Natural killer cell (primary cell): ENCODE results near the gene GDA. TPM values are rescaled to one million over a fixed set of nuclear protein-coding genes. Genes with fewer than 3 reads are reported as not detected.

Experiments used
- ATAC-seq, 3 donors: fragments of 150-1000 bp in 2 of 3; fragments of 200-7000 bp in 1 of 3; cut with Tn5 transposase; 1 replicate in 1 of 3; 2 replicates in 2 of 3; pipeline ENCODE4 v1.10.0; 2021; ENCODE audit warnings: mild to moderate bottlenecking in 2 of 3, moderate library complexity in 2 of 3
- DNase-seq, 2 donors: peaks; one replicate each; pipeline versions ENCODE4 v3.0.0 to v3.0.0-alpha.2; 2013 to 2021; ENCODE audit warnings: mixed read lengths in 1 of 2
- H3K27ac ChIP-seq: one replicate; pipeline ENCODE4 v1.5.1; 2013; ENCODE audit warnings: mild to moderate bottlenecking, low read length
- H3K27me3 ChIP-seq: one replicate; pipeline ENCODE4 v1.6.1; 2013; ENCODE audit warnings: low read length; ENCODE audit not compliant: control insufficient read depth, insufficient read depth
- H3K36me3 ChIP-seq: one replicate; pipeline ENCODE4 v1.6.1; 2013; ENCODE audit warnings: low read length; ENCODE audit not compliant: control insufficient read depth, insufficient read depth
- H3K4me1 ChIP-seq: one replicate; pipeline ENCODE4 v1.6.1; 2013; ENCODE audit warnings: low read length; ENCODE audit not compliant: control insufficient read depth, insufficient read depth
- H3K4me3 ChIP-seq: one replicate; pipeline ENCODE4 v1.5.1; 2013; ENCODE audit warnings: low read length
- H3K9me3 ChIP-seq: one replicate; pipeline ENCODE4 v1.6.1; 2013; ENCODE audit warnings: low read length; ENCODE audit not compliant: control insufficient read depth, insufficient read depth
- H3K27ac Mint-ChIP-seq, 2 donors: one replicate each; pipeline ENCODE4 v1.8.0; 2022; ENCODE audit warnings: mild to moderate bottlenecking in 2 of 2, mixed read lengths in 2 of 2, moderate library complexity in 1 of 2
- H3K27me3 Mint-ChIP-seq, 2 donors: one replicate each; pipeline ENCODE4 v1.8.0; 2022; ENCODE audit warnings: low read depth in 2 of 2, mixed read lengths in 2 of 2
- H3K36me3 Mint-ChIP-seq: one replicate; pipeline ENCODE4 v1.8.0; 2022; ENCODE audit warnings: mixed read lengths
- H3K4me1 Mint-ChIP-seq, 2 donors: one replicate each; pipeline ENCODE4 v1.8.0; 2022; ENCODE audit warnings: mixed read lengths in 2 of 2
- H3K4me3 Mint-ChIP-seq: one replicate; pipeline ENCODE4 v1.8.0; 2022; ENCODE audit warnings: mild to moderate bottlenecking, moderate library complexity, mixed read lengths
- H3K9me3 Mint-ChIP-seq, 2 donors: one replicate each; pipeline ENCODE4 v1.8.0; 2022; ENCODE audit warnings: mixed read lengths in 2 of 2
- CTCF ChIP-seq: fragments of 200-600 bp; IDR thresholded peaks from one replicate; pipeline ENCODE4 v1.8.0; 2022; ENCODE audit warnings: antibody characterized with exemption
- WGBS: methylation state at CpG from one replicate; pipeline ENCODE4 v1.1.7; 2013; ENCODE audit warnings: missing lambda C conversion rate; ENCODE audit not compliant: insufficient coverage; 5-methylcytosine and 5-hydroxymethylcytosine counted together
- intact Hi-C: fragments of 100-400 bp; cut with micrococcal nuclease; formaldehyde crosslinking; loops from one replicate; pipeline ENCODE4 v1.14.2; 2022
- total RNA-seq, 4 donors: library from RNA; stranded (reverse); fragments of 120-200 nt in 1 of 4; gene quantifications; one replicate each; pipeline versions ENCODE4 v1.2.3 to v1.2.4, GENCODE V29; 2013 to 2022

Gene GDA
- total RNA-seq, 3 donors from 2014 or later (not counting 1 experiment from before 2014, with no cell fraction given): not detected

- Mint-ChIP-seq H3K27ac (no peak overlapping the region), H3K4me1 (no peaks in the 10 kb centered on the region), H3K27me3 (peaks cover 9 to 22% of the 10 kb centered on the region in 2 donors), H3K36me3 (no peaks in the 10 kb centered on the region), H3K4me3 (no peak overlapping the region), H3K9me3 (no peaks in the 10 kb centered on the region)
- no peaks in the 10 kb centered on the region for H3K36me3 ChIP-seq
- H3K27ac ChIP-seq: no peak overlapping the region
- H3K4me3 ChIP-seq: no peak overlapping the region
- TF ChIP-seq CTCF: no peak
- peaks cover 3% of the 10 kb centered on the region for H3K27me3 ChIP-seq
- no peaks in the 10 kb centered on the region for H3K4me1 ChIP-seq
- H3K9me3 ChIP-seq: no peaks in the 10 kb centered on the region
- DNase-seq: no peak
- ATAC-seq: no peak
- WGBS: 40% methylated on average over 5 of the region's 6 CpGs
- intact Hi-C loops: no loop called here
These were observed 61.3 kb downstream of the GDA start for GRCh38 chr9:72210522-72210921.

- intact Hi-C loops: no loop called here
- Mint-ChIP-seq H3K4me1 (no peaks in the 10 kb centered on the region), H3K27ac (no peak overlapping the region), H3K4me3 (no peak overlapping the region), H3K27me3 (peaks cover 9 to 22% of the 10 kb centered on the region in 2 donors), H3K36me3 (no peaks in the 10 kb centered on the region), H3K9me3 (no peaks in the 10 kb centered on the region)
- H3K27ac ChIP-seq: no peak overlapping the region
- 65% methylated on average over 3 of the region's 3 CpGs for WGBS
- no peaks in the 10 kb centered on the region for H3K4me1 ChIP-seq
- no peak for TF ChIP-seq CTCF
- H3K4me3 ChIP-seq: no peak overlapping the region
- peaks cover 3% of the 10 kb centered on the region for H3K27me3 ChIP-seq
- H3K36me3 ChIP-seq: no peaks in the 10 kb centered on the region
- no peaks in the 10 kb centered on the region for H3K9me3 ChIP-seq
- no peak for DNase-seq
- ATAC-seq: no peak
These were observed 61.8 kb downstream of the GDA start for GRCh38 chr9:72211047-72211446.

GRCh38 chr9:72213906-72214305 is 64.7 kb downstream of the GDA start:
- H3K27ac Mint-ChIP-seq: no peak overlapping the region
- no peaks in the 10 kb centered on the region for H3K4me1 ChIP-seq
- 84% methylated on average over 4 of the region's 4 CpGs for WGBS
- H3K4me3 ChIP-seq: no peak overlapping the region
- ATAC-seq (no peak), DNase-seq (no peak)
- intact Hi-C loops: no loop called here
- no peak overlapping the region for H3K4me3 Mint-ChIP-seq
- H3K9me3 Mint-ChIP-seq: no peaks in the 10 kb centered on the region
- no peaks in the 10 kb centered on the region for H3K36me3 Mint-ChIP-seq
- TF ChIP-seq CTCF: no peak
- H3K27ac ChIP-seq: no peak overlapping the region
- peaks cover 3% of the 10 kb centered on the region for H3K27me3 ChIP-seq
- H3K9me3 ChIP-seq: no peaks in the 10 kb centered on the region
- H3K4me1 Mint-ChIP-seq: no peaks in the 10 kb centered on the region
- H3K27me3 Mint-ChIP-seq: peaks cover 9 to 22% of the 10 kb centered on the region in 2 donors
- H3K36me3 ChIP-seq: no peaks in the 10 kb centered on the region

GRCh38 chr9:72217306-72217842 is 68.1 kb downstream of the GDA start:
- intact Hi-C loops: no loop called here
- H3K27me3 Mint-ChIP-seq: peaks cover 5 to 17% of the 10 kb centered on the region in 2 donors
- WGBS: 70% methylated on average over 3 of the region's 3 CpGs
- H3K4me1 Mint-ChIP-seq: no peaks in the 10 kb centered on the region
- Histone ChIP-seq H3K27ac (no peak overlapping the region), H3K36me3 (no peaks in the 10 kb centered on the region), H3K4me1 (no peaks in the 10 kb centered on the region), H3K9me3 (no peaks in the 10 kb centered on the region), H3K27me3 (no peaks in the 10 kb centered on the region), H3K4me3 (no peak overlapping the region)
- ATAC-seq (no peak), DNase-seq (no peak)
- TF ChIP-seq CTCF: no peak
- H3K9me3 Mint-ChIP-seq: no peaks in the 10 kb centered on the region
- H3K36me3 Mint-ChIP-seq: no peaks in the 10 kb centered on the region
- H3K27ac Mint-ChIP-seq: no peak overlapping the region
- no peak overlapping the region for H3K4me3 Mint-ChIP-seq
